HEK293T (cell line): Measurements from ENCODE around the gene SLC38A10.

ENCODE experiments used
- ARNT ChIP-seq: fragments of 450-650 bp; IDR thresholded peaks from 2 replicates; pipeline ENCODE4 v1.6.1; 2017; ENCODE audit warnings: mild to moderate bottlenecking
- BHLHE40 ChIP-seq: fragments of 450-650 bp; IDR thresholded peaks from 2 replicates; pipeline ENCODE4 v1.6.1; 2016; ENCODE audit warnings: mild to moderate bottlenecking, moderate library complexity, borderline replicate concordance
- ELF4 ChIP-seq: fragments of 450-650 bp; IDR thresholded peaks from 2 replicates; pipeline ENCODE4 v1.6.1; 2017; ENCODE audit warnings: antibody characterized with exemption
- FOXK2 ChIP-seq: fragments of 450-650 bp; IDR thresholded peaks from 2 replicates; pipeline ENCODE4 v1.6.1; 2016; ENCODE audit warnings: mild to moderate bottlenecking
- FOXM1 ChIP-seq: fragments of 450-650 bp; IDR thresholded peaks from 2 replicates; pipeline ENCODE4 v1.6.1; 2017; ENCODE audit warnings: mild to moderate bottlenecking, borderline replicate concordance
- L3MBTL2 ChIP-seq: fragments of 450-650 bp; conservative IDR thresholded peaks from 2 replicates; pipeline ENCODE4 v1.6.1; 2016; ENCODE audit warnings: mild to moderate bottlenecking
- PKNOX1 ChIP-seq: fragments of 450-650 bp; IDR thresholded peaks from 2 replicates; pipeline ENCODE4 v1.6.1; 2016
- SP1 ChIP-seq: fragments of 450-650 bp; IDR thresholded peaks from 2 replicates; pipeline ENCODE4 v1.6.1; 2017
- SUZ12 ChIP-seq: fragments of 450-650 bp; IDR thresholded peaks from 2 replicates; pipeline ENCODE4 v1.6.1; 2016; ENCODE audit warnings: mild to moderate bottlenecking
- TARDBP ChIP-seq: fragments of 450-650 bp; IDR thresholded peaks from 2 replicates; pipeline ENCODE4 v1.6.1; 2016
- ZNF384 ChIP-seq: fragments of 450-650 bp; IDR thresholded peaks from 2 replicates; pipeline ENCODE4 v1.6.1; 2016

DNA sequence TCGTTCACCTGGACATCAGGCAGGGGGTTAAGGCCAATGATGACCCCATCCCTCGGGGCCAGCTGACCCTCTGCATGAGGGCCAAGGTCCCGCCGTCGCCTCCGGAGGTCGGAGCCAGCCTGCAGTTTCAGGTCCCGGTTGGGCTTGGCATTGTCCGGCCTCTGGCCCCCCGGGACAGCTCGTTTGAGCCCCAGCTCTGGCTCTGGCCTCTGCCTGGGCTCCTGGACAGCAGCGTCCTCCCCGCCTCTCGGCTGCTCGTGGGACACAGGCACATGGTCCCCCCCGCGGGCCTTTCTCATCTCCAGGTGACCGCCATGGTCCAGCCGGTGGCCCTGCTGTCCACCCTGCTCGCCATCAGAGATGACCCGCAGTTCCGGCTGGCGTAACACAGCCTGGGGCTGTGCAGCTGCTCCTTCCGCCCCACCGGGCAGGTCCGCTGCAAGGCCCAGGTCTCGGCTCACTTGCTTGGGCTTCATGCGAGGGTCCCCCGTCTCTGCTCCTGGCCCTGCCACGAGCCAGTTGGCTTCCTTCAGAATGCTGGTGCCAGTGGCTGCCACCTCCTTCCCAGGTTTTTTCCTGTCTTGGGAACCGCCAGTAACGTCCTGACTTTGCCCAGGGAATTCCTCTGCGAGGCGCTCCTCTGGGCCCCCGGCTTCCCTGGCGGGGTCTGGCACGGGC, 49.3 kb downstream of the SLC38A10 start:
- no peak for TF ChIP-seq SUZ12
- no peak for TF ChIP-seq FOXK2
- TF ChIP-seq ZNF384, result no peak
- no peak for TF ChIP-seq L3MBTL2
- TF ChIP-seq ELF4, result no peak
- TF ChIP-seq BHLHE40, result no peak
- TF ChIP-seq TARDBP, result no peak
- TF ChIP-seq ARNT, result no peak
- no peak for TF ChIP-seq FOXM1
- no peak for TF ChIP-seq SP1
- no peak for TF ChIP-seq PKNOX1
